ENCODE measurements around the gene RAD21L1.
A peak's percentile ranks its signal among the peaks of the same experiment; 100 is the strongest.

RAD21L1 gene

GRCh38 chr20:1225783-1226654 is at the start of gene RAD21L1:
TSS of gene RAD21L1 (plus strand) at chr20:1226044. CDS start at chr20:1228454, 2,410 bp downstream.
- peak; percentile 32 to 61 for DNase-seq

GRCh38 chr20:1177680-1178079 is 48.2 kb upstream of the RAD21L1 start:
- DNase-seq = no peak

GRCh38 chr20:1178103-1178502 is 47.7 kb upstream of the RAD21L1 start:
- no peak for DNase-seq

- DNase-seq = no peak
Measured at GRCh38 chr20:1178623-1179022, 47.2 kb upstream of the RAD21L1 start.

- DNase-seq = no peak
Measured at GRCh38 chr20:1180949-1181348, 44.9 kb upstream of the RAD21L1 start.

GRCh38 chr20:1182106-1182505 is 43.7 kb upstream of the RAD21L1 start:
- no peak for DNase-seq

GRCh38 chr20:1183153-1183552 is 42.7 kb upstream of the RAD21L1 start:
- DNase-seq = no peak

GRCh38 chr20:1184260-1184637 is 41.6 kb upstream of the RAD21L1 start:
- no peak for DNase-seq

- no peak for DNase-seq
Measured at GRCh38 chr20:1184638-1185315, 41.1 kb upstream of the RAD21L1 start, which contains the start of gene TMEM74B. TSS of gene TMEM74B (minus strand) at chr20:1184981. CDS start at chr20:1183801, 1,180 bp downstream.

- no peak for DNase-seq
Measured at GRCh38 chr20:1185316-1185741, 40.5 kb upstream of the RAD21L1 start.

- DNase-seq = no peak
Measured at GRCh38 chr20:1185790-1186334, 40.0 kb upstream of the RAD21L1 start.

- DNase-seq = no peak
Measured at GRCh38 chr20:1186367-1186991, 39.4 kb upstream of the RAD21L1 start.

GRCh38 chr20:1187605-1188171 is 38.2 kb upstream of the RAD21L1 start:
- no peak for DNase-seq

- no peak for DNase-seq
Measured at GRCh38 chr20:1188347-1188746, 37.5 kb upstream of the RAD21L1 start.

- no peak for DNase-seq
Measured at GRCh38 chr20:1189827-1190226, 36.0 kb upstream of the RAD21L1 start.

- DNase-seq = no peak
Measured at GRCh38 chr20:1190847-1191246, 35.0 kb upstream of the RAD21L1 start.

GRCh38 chr20:1191299-1191698 is 34.5 kb upstream of the RAD21L1 start:
- no peak for DNase-seq

- no peak for DNase-seq
Measured at GRCh38 chr20:1195226-1195625, 30.6 kb upstream of the RAD21L1 start.

GRCh38 chr20:1196634-1197033 is 29.2 kb upstream of the RAD21L1 start:
- no peak for DNase-seq

- DNase-seq = no peak
Measured at GRCh38 chr20:1197801-1198200, 28.0 kb upstream of the RAD21L1 start.

- no peak for DNase-seq
Measured at GRCh38 chr20:1198751-1199150, 27.1 kb upstream of the RAD21L1 start.

GRCh38 chr20:1199212-1199873 is 26.5 kb upstream of the RAD21L1 start:
- DNase-seq = no peak
